GM12892 (cell line): ENCODE results near the gene COL4A1.

Experiments
- POLR2A ChIP-seq: IDR thresholded peaks from 2 replicates; pipeline ENCODE4 v1.6.1; 2011; ENCODE audit warnings: low read depth, low read length, control low read depth
- POLR2AphosphoS5 ChIP-seq: IDR thresholded peaks from 2 replicates; pipeline ENCODE4 v1.6.1; 2011; ENCODE audit warnings: low read depth, low read length, control low read depth

DNA sequence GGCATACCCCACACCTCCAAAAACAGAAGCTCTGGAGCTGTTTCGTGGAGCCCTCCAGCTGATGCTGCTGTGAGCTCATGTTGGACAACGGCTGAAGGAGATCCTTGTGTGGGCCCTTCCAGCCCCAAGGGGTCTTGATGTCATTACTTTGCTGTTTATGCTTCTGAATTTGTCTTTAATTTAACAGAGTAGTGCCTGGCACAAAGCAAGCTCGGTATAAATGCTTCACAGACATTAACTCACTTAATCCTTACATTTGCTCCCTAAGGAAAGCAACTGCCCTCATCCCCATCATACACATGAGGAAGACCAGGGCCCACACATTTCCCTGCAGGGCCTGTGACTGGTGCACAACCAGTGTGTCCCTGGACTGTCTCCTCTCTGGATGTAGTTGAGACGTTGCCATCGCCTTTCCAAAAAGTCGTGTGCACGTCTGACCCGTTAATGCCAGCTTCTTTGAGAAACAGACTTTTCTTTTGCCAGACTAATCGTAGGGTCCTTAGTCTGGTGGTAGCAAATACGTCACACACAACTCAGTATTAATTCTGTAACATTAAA is 7.6 kb downstream of the COL4A1 start:
- no peak for TF ChIP-seq POLR2A
- no peak for TF ChIP-seq POLR2AphosphoS5
